GM19023 (cell line): ENCODE measurements around the gene IL13.
A peak's percentile ranks its signal among the peaks of the same experiment; 100 is the strongest.

Experiments
- ATAC-seq: cut with Tn5 transposase; IDR thresholded peaks from one replicate; pipeline ENCODE4 v1.9.1; 2021; ENCODE audit warnings: mild to moderate bottlenecking, moderate library complexity; ENCODE audit not compliant: unreplicated experiment

Gene IL13

DNA sequence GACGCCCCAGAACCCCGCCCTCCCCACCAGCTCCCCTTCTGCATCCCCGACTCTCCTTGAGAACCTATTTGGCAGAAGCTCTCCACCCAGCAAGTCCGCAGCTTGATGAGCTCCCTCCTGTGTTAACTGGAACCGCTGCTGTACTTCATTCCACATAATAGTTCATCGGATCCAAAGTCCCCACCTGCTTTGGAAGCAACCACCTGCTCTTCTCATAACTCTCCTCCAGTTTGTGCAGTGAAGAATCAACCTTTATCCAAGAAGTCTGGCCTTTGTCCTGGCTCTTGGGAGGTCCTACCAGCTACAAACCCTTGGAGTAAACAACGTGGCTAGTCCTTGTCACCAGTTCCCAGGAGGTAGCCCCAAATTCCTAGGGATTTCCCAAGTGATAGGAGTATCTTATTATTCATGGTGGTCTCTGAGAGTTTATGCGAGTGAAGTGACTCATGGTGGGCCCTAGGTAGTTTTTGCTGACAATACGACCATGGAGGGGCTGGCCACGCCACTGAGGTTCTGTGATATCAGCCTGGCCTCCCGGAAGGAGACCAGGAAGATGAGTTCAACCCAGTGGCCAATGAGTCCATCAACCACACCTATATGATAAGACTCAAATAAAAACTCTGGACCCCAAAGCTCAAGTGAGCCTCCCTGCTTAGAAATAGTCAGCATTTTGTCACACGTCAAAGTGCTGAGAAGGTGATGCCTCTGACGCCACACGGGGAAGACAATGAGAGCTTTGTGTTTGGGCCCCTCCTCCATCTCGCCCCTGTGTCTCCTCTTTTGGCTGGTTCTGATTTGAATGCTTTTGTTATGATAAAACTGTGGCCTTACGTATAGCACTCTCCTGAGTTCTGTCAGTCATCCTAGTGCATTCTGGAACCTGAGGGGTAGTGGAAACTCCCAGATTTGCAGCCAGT lies 12.3 kb downstream of the IL13 start:
- no peak for ATAC-seq

DNA sequence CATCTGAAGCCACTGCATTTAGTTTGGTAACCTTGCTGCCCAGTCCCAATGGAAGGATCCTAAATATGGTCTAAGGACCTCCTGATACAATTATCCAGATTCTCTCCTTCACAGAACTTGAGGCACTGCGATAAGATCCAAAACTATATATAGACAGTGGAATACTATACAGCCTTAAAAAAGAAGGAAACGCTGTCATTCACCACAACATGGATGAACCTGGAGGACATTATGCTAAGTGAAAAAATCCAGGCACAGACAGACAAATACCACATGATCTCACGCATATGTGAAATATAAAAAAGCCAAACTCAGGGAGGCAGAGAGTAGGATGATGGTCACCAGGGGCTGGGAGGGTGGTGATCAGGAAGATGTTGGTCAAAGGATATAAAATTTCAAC lies 13.0 kb downstream of the IL13 start:
- ATAC-seq = no peak

DNA sequence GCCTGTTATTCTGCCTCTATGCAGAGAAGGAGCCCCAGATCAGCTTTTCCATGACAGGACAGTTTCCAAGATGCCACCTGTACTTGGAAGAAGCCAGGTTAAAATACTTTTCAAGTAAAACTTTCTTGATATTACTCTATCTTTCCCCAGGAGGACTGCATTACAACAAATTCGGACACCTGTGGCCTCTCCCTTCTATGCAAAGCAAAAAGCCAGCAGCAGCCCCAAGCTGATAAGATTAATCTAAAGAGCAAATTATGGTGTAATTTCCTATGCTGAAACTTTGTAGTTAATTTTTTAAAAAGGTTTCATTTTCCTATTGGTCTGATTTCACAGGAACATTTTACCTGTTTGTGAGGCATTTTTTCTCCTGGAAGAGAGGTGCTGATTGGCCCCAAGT lies 15.5 kb downstream of the IL13 start:
- no peak for ATAC-seq

DNA sequence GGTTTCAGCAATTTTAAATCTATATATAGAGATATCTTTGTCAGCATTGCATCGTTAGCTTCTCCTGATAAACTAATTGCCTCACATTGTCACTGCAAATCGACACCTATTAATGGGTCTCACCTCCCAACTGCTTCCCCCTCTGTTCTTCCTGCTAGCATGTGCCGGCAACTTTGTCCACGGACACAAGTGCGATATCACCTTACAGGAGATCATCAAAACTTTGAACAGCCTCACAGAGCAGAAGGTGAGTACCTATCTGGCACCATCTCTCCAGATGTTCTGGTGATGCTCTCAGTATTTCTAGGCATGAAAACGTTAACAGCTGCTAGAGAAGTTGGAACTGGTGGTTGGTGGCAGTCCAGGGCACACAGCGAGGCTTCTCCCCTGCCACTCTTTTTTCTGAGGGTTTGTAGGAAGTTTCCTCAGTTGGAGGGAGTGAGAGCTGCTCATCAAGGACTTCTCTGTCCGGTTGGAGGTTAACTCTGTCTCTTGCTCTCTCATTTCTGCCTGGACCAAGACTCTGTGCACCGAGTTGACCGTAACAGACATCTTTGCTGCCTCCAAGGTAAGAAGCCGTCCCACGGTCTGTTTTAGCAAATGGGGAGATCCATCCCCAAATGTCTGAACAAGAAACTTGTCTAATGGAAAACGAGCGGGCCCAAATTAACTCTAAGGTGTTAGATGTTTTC lies 16.1 kb downstream of the IL13 start, which contains the start of gene IL4:
TSS of gene IL4 (plus strand) at position 51 of the 692 bp plus-strand sequence. CDS start at position 113, 62 bp downstream.
- ATAC-seq = peak; percentile 1

DNA sequence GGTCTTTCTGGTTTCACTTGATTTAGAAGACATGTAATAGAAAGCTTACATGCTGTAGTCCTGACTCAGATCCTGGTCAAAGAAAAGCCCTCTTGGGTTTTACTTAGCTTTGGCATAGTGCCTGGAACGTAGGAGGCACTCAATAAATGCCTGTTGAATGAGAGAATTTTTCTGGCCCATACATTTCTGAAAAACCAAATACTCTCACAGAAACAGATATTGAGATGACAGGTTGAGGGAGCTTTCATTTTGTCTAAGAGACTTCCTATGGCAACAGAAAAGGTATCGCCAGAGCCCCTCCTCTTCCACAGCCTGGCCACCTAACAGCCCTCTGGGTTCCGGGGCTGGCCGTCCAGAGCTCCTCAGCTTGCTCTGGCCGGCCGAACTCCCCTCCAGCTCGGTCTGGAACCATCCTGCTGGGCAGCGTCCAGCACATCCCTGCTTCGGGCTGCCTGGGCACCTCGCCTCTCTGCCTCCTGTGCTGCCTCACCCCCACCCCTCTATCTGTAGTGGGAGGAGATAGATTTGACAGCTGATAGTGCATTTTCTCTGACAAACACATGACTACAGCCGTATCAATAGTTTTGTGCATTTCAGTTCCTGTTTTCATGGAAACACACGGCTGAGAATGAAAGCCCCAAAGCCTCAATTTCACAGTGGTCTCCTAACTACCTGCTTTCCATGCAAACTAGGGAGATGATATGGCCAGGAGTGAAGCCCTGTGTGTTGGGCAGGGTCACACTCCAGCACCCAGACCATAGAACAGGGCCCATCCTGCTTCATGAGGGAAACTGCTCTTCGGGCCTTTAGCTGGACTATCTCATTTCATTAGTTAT lies 16.9 kb downstream of the IL13 start:
- ATAC-seq = peak; percentile 80

DNA sequence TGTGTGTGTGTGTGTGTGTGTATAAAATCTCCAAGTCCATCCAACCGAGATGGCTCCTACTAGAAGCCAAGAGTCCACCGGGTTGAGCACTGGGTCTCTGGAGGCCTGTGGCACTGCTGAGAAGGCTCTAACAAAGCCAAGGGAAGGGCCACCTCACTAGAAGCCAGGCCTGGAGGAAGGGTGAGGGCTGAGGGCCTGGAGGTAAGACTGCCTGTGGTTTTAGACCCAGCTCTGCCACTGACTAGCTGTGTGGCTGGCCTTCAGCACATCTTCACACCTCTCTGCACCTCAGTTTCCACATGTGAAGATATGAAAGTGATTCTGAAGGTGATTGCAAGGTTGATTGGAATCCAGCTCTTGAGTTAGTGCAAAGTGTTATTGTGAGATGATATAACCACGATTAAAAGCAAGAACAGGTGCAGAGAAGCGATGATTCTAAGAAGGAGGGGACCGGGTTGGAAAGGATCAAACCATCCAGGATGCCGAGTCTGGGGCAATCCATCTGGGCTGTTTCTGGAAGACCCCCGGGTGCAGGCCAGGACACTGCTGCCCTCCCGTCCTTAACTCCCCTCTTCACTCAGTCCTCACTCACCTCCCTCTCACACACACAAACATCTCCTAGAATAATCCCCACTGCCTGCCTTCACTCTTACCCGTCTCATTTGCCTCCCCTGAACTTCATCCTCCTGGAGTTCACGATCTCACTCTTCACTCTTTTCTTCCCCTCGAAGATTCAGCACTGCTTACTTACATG lies 18.1 kb downstream of the IL13 start:
- no peak for ATAC-seq

DNA sequence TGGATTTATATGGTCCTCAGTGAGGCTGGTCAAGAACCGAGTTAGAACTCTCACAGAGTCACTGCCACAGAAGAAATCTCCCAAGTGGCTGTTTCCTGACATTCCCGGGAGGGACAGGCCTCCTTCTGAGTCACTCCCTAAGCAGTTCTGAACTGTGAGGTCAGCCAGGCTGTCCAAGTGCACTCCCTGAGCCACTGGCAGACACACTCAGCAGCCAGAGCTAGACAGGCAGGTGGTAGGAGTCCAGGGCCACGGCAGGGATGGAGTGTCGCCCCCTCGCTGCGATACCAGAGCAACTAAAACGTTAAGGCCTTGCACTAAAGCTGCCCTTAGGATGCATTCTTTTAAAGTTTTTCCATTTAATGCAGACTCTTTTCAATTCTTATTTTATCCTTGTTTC lies 19.2 kb downstream of the IL13 start:
- no peak for ATAC-seq

DNA sequence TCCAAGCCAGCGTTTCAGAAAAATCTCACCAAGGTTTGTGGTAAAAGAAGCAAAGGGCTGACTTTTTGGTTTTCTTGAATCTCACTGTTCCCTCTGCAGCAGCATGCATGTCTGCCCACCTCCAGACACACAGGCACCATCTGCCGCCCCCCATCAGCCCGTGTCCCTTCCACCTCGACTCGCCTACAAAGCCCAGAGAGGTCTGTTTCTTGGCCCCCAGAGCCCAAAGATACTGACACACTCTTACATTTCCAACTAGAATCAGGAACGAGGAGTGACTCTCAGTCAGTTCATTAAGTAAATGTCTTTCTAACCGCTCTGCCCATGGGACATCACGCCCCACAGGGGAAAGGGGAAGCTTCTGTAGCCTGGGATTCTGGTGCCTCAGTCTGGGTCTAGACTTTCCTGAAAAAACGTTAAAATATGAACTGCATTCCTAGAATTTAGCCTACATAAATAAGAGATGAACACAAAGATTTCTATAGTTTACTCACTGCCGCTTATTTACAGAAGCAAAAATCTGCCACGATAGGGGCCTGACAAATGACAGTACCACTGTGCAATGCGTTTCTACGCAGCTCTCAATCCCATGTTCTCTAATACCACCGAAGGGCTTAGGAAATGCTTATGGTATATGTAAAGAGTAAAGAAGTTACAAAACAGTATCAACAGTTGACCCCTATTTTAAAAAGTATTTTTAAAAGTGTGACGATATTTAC lies 19.9 kb downstream of the IL13 start:
- ATAC-seq = no peak

DNA sequence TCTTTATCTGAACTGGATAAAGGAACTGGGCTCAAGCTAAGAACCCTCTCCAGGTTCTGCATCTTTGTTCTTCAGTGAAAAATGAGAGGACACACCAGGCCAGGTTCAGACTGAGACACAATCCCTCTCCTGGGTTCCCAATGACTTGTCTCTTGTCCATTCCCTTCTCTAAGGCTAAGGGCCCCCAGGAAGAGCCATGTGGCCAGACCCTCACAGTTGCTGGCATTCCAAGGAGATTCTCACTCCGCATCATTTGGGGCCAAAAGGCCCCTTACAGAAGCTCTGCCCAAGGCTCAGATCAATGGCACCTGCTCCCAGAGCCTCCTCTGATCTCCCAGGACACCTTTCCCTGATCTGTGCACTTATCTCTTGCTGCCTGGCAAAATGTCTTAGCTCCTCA lies 20.8 kb downstream of the IL13 start:
- ATAC-seq = no peak

DNA sequence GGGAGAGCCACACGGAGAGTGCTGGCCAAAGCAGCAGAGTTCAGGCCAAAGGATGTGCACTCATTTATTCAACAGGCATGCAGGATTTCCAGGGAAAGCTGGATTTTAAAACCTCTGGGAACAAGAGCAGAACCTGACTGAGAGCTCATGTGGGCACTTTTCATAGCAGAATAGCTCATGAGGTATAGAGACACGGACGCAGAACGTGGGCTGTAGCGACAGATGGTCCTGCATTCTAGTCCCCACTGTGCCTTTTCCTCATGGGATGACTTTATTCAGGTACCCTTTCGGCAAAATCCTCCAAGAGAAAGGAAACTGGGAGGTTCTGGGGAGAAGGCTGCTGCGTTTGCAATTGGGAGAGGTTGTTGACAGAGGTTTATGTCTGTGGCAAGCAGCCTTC lies 21.2 kb downstream of the IL13 start:
- no peak for ATAC-seq

DNA sequence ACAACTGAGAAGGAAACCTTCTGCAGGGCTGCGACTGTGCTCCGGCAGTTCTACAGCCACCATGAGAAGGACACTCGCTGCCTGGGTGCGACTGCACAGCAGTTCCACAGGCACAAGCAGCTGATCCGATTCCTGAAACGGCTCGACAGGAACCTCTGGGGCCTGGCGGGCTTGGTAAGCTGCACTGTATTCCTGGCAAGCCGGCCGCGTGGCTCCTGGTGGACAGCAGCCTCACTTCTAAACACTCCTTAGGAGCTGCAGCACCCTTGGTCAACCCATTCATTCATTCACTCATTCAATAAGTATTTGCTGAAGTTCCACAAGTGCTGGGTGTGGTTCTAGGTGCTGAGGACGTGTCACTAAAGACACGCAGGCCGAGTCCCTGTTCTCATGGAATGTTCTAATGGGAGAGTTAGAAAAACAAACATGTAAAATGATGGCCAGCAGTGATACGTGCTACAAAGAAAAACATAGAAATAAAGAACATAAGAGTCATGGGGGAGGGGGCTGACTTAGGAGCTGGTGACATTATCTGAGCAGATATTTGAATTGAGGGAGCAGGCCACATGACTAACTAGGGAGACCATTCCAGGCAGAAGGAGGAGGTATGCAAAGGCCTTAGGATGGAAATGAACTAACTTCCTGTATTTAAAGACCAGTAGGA lies 21.9 kb downstream of the IL13 start:
- no peak for ATAC-seq

DNA sequence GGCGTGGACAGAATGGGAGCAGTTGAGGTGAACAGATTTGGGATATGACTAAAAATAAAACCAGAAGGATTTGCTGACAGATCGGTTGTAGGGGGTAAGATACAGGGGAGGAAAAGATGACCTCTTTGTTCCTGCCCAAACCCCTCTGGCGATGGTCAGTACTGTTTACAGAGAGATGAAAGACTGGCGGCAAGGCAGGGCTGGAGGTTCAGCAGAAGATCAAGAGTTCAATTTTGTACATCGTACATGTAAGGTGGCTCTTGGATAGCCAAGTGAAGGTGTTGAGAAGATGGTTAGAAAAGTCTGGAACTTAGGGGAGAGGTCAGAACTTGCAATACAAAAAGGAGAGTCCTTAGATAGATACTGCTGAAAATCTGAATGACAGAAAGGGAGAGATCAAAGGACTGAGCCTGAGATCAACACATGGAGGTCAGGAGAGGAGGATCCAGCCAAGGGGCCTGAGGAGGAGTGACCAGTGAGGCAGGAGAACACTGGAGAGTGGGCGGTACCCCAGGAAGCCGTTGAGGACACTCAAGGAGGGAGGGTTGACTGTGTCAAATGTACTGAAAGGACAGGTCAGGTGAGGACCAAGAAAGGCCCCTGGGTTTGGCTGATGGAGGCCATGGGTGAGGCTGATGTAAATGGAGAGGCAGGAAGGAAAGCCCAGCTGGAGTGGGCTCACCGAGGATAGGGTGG lies 23.0 kb downstream of the IL13 start:
- no peak for ATAC-seq

DNA sequence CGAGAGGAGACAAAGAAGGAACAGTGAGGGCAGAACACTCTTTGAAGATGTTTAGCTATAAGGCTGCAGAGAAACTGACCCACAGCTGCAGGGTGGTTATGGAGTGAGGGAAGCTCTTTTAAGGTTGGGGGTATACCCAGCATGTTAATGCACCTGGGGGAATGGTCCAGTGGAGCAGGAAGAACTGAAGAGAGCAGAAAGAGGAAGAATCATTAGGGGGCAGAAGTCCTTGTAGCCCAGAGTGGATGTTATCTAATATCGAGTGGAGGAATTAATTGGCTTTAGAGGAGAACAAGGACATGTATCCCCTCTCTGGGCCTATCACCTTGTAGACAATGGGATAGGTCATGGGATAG lies 23.5 kb downstream of the IL13 start:
- ATAC-seq = no peak

DNA sequence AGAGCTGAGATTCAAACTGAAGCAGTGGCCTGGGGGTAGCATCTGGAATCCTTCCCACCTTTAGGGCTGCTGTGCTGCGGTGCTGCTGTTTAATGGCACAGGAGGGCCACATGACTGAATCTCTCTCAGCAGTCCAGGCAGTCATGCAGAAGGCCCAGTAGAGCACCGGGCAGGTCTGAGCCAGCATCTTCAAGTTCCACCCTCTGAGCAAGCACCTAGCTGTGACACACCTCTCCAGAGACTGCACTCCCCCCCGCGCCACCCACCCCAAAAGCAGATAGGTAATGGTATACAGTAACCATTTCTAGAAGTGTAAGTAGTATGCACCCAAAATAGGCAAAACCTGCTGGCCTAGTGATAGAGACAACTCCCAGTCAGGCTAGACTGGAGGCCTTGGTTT lies 24.0 kb downstream of the IL13 start:
- no peak for ATAC-seq

DNA sequence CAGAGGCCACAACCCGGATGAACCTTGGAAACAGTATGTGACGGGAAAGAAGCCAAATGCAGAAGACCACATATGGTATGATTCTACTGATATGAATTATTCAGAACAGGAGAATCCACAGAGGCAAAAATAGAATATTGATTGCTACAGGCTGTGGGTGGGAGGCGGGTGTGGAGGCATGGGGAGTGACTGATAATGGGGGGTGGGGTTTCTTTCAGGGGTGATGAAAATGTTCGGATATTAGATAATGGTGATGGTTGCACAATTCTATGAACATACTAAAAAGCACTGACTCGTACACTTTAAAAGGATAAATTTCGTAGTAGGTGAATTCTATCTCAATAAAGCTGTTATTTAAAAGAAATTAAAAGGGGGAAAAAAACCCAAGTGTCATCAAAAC lies 26.5 kb downstream of the IL13 start:
- ATAC-seq = no peak

DNA sequence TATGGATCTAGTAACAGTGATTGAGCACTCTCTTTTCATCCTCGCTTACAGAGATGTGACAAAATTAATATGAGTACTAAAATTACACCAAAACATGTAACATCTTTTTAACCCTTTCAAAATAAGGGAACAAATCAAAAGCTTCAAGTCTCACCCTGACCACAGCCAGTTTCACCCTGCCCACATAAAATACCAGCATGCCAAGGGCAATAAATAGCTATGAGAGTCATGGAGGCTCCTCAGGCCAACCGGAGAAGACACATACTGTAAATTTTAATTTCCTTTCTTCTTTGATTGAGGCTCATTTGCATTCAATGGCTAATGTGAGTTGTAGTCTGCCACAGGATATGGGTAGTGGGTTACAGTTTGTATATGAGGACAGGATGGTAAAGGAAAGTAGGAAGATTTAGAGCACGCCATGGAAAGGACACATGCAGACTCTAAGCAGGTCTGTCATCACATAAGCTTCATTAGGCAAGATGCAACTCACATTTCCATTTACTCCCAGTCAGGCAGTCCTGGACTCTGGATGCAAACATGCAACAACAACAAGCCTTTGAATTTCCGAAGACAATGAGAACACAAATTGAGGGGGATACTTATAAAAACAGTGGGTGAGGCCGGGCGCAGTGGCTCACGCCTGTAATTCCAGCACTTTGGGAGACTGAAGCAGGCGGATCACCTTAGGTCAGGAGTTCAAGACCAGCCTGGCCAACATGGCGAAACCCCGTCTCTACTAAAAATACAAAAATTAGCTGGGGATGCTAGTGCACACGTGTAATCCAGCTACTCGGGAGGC lies 27.1 kb downstream of the IL13 start:
- ATAC-seq = no peak

DNA sequence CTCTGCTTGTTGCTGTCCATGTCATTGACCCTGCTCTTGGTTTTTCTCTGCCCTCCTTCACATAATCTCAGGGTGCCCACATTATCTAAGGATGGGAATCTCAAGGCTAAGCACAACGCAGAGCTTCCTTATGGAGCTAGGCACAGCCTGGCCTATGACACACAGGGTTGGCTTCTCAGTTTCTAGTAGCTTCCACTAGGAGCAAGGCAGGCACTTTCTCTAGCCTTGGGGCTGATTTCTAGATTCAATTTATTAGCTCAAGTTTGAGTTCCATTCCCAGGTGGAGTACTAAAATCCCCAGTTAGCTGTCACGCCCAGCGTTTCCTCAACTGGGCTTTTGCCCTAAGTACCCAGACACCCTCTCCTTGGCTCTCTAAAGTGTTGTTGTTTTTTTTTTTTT lies 28.2 kb downstream of the IL13 start:
- no peak for ATAC-seq

DNA sequence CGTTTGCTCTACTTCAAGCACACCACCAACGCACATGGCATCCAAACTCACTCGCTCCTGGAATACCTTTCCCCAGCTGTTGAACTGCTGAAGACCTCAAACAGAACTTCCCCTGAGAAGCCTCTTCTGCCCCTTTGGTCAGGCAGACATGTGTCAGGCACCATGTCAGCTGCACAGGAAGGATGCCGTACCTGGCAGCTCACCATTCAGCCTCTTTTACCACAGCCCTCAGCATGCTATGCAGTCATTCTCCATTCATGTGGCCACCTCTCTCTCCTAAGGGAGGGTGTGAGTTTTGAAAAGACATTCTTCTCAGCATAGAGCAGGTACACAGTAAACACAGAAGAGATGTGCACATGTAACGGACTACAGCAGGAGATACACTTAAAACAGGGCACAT lies 30.0 kb downstream of the IL13 start:
- ATAC-seq = peak; percentile 49
